Colonic mucosa (tissue), 4 donors: ENCODE results near the gene BAZ1B. TPM values are rescaled to one million over a fixed set of nuclear protein-coding genes. Genes with fewer than 3 reads are reported as not detected.
"Not testable (repeated sequence)": the region's sequence is repeated elsewhere in the genome, so short reads cannot be mapped to it uniquely, and the experiment has no call there.

Experiments
- DNase-seq: peaks from one replicate; pipeline ENCODE4 v3.0.0-alpha.2; 2020
- H3K27ac ChIP-seq: fragments of 200-600 bp; one replicate; pipeline ENCODE4 v1.8.0; 2021
- H3K27me3 ChIP-seq: fragments of 200-600 bp; one replicate; pipeline ENCODE4 v1.8.0; 2021
- H3K36me3 ChIP-seq: fragments of 200-600 bp; one replicate; pipeline ENCODE4 v1.8.0; 2021
- H3K4me1 ChIP-seq: fragments of 200-600 bp; one replicate; pipeline ENCODE4 v1.8.0; 2021; ENCODE audit warnings: mild to moderate bottlenecking
- H3K4me3 ChIP-seq: fragments of 200-600 bp; one replicate; pipeline ENCODE4 v1.8.0; 2021
- H3K9ac ChIP-seq, 2 donors: one replicate each; pipeline ENCODE4 v1.7.0; 2013; ENCODE audit warnings: control low read depth in 2 of 2, low read depth in 2 of 2, low read length in 2 of 2
- H3K9me3 ChIP-seq: fragments of 200-600 bp; one replicate; pipeline ENCODE4 v1.8.0; 2021
- CTCF ChIP-seq: fragments of 200-600 bp; IDR thresholded peaks from one replicate; pipeline ENCODE4 v1.8.0; 2022; ENCODE audit warnings: antibody characterized with exemption, mild to moderate bottlenecking
- intact Hi-C: fragments of 100-400 bp; cut with DNase I; formaldehyde crosslinking; loops from one replicate; pipeline ENCODE4 v1.14.1; 2022
- total RNA-seq, 2 donors: library from RNA; stranded (reverse); fragmentation: NEBNext Ultra II Directional in 1 of 2; extraction: Animal tissue kit (Norgen Biotek cat#: 25700) in 1 of 2; gene quantifications; one replicate each; pipeline ENCODE4 v1.2.1, GENCODE V29; 2021
- donor health status: healthy.
- donor health status: DM: no; HTN: no; CAD: no.
- donor health status: DM: no; HTN: no; CAD: no.

BAZ1B gene
- total RNA-seq, 2 donors from 2014 or later = 43.9 to 58.4 TPM

DNA sequence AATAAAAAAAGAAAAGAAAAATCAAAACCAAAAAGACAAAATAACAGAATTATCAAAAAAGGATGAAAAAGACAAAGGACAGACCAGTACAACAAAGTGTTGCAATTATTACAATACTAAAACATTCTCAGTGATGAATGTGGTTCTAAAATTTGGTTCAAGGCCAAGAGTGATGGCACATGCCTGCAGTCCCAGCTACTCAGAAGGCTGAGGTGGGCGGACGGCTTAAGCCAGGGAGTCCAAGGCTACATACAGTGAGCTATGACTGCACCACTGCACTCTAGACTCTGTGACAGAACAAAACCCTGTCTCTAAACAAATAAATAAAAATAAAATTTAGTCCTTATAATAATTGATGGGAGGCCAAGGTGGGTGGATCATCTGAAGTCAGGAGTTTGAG lies 14.5 kb downstream of the BAZ1B start:
- no peak for TF ChIP-seq CTCF

GRCh38 chr7:73504920-73505319 lies 17.2 kb downstream of the BAZ1B start:
- no peaks in the 10 kb centered on the region for H3K27me3 ChIP-seq
- no peaks in the 10 kb centered on the region for H3K9me3 ChIP-seq
- intact Hi-C loops = loop anchor here (10.0 kb wide), 1 partner anchor 50 kb away; no protein-coding TSS in a partner anchor

More for the DNA sequence above, 14.5 kb downstream of the BAZ1B start:
- peaks cover 26% of the 10 kb centered on the region for H3K36me3 ChIP-seq
- intact Hi-C loops = loop anchor here (10.0 kb wide), 1 partner anchor 53 kb away; no protein-coding TSS in a partner anchor
- H3K4me1 ChIP-seq = no peaks in the 10 kb centered on the region
- H3K27ac ChIP-seq = no peak overlapping the region
- DNase-seq = no peak
- no peak overlapping the region for H3K9ac ChIP-seq
- H3K9me3 ChIP-seq = no peaks in the 10 kb centered on the region
- no peaks in the 10 kb centered on the region for H3K27me3 ChIP-seq
- H3K4me3 ChIP-seq = no peak overlapping the region

DNA sequence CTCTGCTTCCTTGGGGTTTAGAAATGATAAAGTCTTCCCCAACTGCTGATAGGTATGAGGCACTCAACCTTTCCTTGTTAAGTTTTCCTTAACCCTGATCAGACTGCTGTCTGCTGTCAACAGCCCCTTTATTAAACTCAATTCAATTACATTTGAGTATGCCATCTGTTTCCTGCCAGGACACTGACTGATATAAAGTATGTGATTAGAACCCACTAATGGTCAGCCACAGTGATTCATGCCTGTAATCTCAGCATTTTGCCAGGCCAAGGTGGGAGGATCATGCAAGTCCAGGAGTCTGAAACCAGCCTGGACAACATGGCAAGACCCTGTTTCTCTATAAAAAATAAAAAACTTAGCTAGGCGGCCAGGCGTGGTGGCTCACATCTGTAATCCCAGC lies 18.1 kb downstream of the BAZ1B start:
- Histone ChIP-seq H3K9ac (no peak overlapping the region), H3K27ac (no peak overlapping the region), H3K4me1 (no peaks in the 10 kb centered on the region), H3K9me3 (no peaks in the 10 kb centered on the region), H3K36me3 (peaks cover 30% of the 10 kb centered on the region), H3K4me3 (no peak overlapping the region), H3K27me3 (no peaks in the 10 kb centered on the region)
- DNase-seq = no peak
- intact Hi-C loops = loop anchor here (10.0 kb wide), 1 partner anchor 49 kb away; no protein-coding TSS in a partner anchor
- no peak for TF ChIP-seq CTCF

More at GRCh38 chr7:73504920-73505319, 17.2 kb downstream of the BAZ1B start:
- no peak for TF ChIP-seq CTCF
- no peak overlapping the region for H3K4me3 ChIP-seq
- no peak for DNase-seq
- H3K4me1 ChIP-seq = no peaks in the 10 kb centered on the region
- H3K27ac ChIP-seq = no peak overlapping the region
- peaks cover 31% of the 10 kb centered on the region for H3K36me3 ChIP-seq
- H3K9ac ChIP-seq = no peak overlapping the region

- Histone ChIP-seq H3K9ac (no peak overlapping the region), H3K9me3 (no peaks in the 10 kb centered on the region), H3K36me3 (peaks cover 32% of the 10 kb centered on the region), H3K4me1 (no peaks in the 10 kb centered on the region), H3K4me3 (no peak overlapping the region), H3K27me3 (no peaks in the 10 kb centered on the region), H3K27ac (no peak overlapping the region)
- intact Hi-C loops = loop anchor here (10.0 kb wide), 1 partner anchor 48 kb away; no protein-coding TSS in a partner anchor
- DNase-seq = no peak
- no peak for TF ChIP-seq CTCF
These were observed 18.9 kb downstream of the BAZ1B start for GRCh38 chr7:73503229-73503628.

GRCh38 chr7:73496626-73497025 lies 25.5 kb downstream of the BAZ1B start:
- H3K27me3 ChIP-seq = no peaks in the 10 kb centered on the region
- peaks cover 43% of the 10 kb centered on the region for H3K36me3 ChIP-seq
- H3K9ac ChIP-seq = no peak overlapping the region
- no peak overlapping the region for H3K4me3 ChIP-seq
- no peak for TF ChIP-seq CTCF
- H3K27ac ChIP-seq = no peak overlapping the region
- no peak for DNase-seq
- no peaks in the 10 kb centered on the region for H3K4me1 ChIP-seq
- intact Hi-C loops = no loop called here
- no peaks in the 10 kb centered on the region for H3K9me3 ChIP-seq

GRCh38 chr7:73495507-73495906 lies 26.6 kb downstream of the BAZ1B start:
- H3K27me3 ChIP-seq, H3K27ac ChIP-seq, H3K9ac ChIP-seq, H3K4me3 ChIP-seq, H3K4me1 ChIP-seq, H3K9me3 ChIP-seq, intact Hi-C loops, DNase-seq: not testable (repeated sequence)
- peaks cover 33% of the 10 kb centered on the region for H3K36me3 ChIP-seq
